Breast epithelium (tissue), 4 donors: ENCODE data around the gene NTSR1. TPM values are rescaled to one million over a fixed set of nuclear protein-coding genes. Genes with fewer than 3 reads are reported as not detected.

Experiments used
- DNase-seq, 2 donors: peaks; one replicate each; pipeline ENCODE4 v3.0.0-alpha.2; 2019; ENCODE audit warnings: low spot score in 2 of 2
- H3K27ac ChIP-seq, 2 donors: fragments of 200-600 bp; sonication (generic) in 1 of 2; one replicate each; pipeline ENCODE4 v1.5.1; 2016 to 2019; ENCODE audit warnings: mild to moderate bottlenecking in 1 of 2
- H3K27me3 ChIP-seq, 2 donors: fragments of 200-600 bp; sonication (generic) in 1 of 2; one replicate each; pipeline versions ENCODE4 v1.5.1 to v1.6.0; 2017 to 2019; ENCODE audit warnings: control low read depth in 1 of 2, mild to moderate bottlenecking in 1 of 2
- H3K36me3 ChIP-seq: fragments of 200-600 bp; one replicate; pipeline ENCODE4 v1.5.1; 2019
- H3K4me1 ChIP-seq, 2 donors: fragments of 200-600 bp; sonication (generic); one replicate each; pipeline ENCODE4 v1.5.1; 2016 to 2019; ENCODE audit warnings: control low read depth in 1 of 2
- H3K4me3 ChIP-seq, 3 donors: fragments of 200-600 bp; sonication (generic); 1 replicate in 2 of 3; 2 replicates in 1 of 3; pipeline ENCODE4 v1.5.1; 2016 to 2019; ENCODE audit warnings: mild to moderate bottlenecking in 3 of 3, moderate library complexity in 2 of 3
- H3K9me3 ChIP-seq, 2 donors: fragments of 200-600 bp; sonication (generic) in 1 of 2; one replicate each; pipeline ENCODE4 v1.5.1; 2016 to 2019; ENCODE audit warnings: control low read depth in 1 of 2
- POLR2A ChIP-seq: fragments of 450-650 bp; IDR thresholded peaks from one replicate; pipeline ENCODE4 v1.6.1; 2016; ENCODE audit warnings: antibody characterized with exemption, mild to moderate bottlenecking, moderate library complexity
- POLR2AphosphoS5 ChIP-seq, 3 donors: sonication (generic); formaldehyde crosslinking; IDR thresholded peaks; one replicate each; pipeline ENCODE4 v1.6.1; 2017; ENCODE audit warnings: antibody characterized with exemption in 3 of 3
- intact Hi-C: fragments of 100-400 bp; cut with DNase I; formaldehyde crosslinking; loops from one replicate; pipeline ENCODE4 v1.15.1; 2023; ENCODE audit warnings: low total_unique reads
- total RNA-seq, 3 donors: library from RNA; depleted of rRNA; stranded (reverse); fragments of >200 nt; gene quantifications; one replicate each; pipeline ENCODE4 v1.1.0, GENCODE V29; 2016
- TF ChIP-seq, protein P1 (sequence below), 3 donors: fragments of 450-650 bp; IDR thresholded peaks; one replicate each; pipeline ENCODE4 v1.5.1; 2016 to 2017; ENCODE audit warnings: antibody characterized with exemption in 3 of 3, mild to moderate bottlenecking in 3 of 3, moderate library complexity in 3 of 3

NTSR1 gene
- total RNA-seq, 3 donors from 2014 or later, result under 0.01 TPM; not detected in 2

DNA sequence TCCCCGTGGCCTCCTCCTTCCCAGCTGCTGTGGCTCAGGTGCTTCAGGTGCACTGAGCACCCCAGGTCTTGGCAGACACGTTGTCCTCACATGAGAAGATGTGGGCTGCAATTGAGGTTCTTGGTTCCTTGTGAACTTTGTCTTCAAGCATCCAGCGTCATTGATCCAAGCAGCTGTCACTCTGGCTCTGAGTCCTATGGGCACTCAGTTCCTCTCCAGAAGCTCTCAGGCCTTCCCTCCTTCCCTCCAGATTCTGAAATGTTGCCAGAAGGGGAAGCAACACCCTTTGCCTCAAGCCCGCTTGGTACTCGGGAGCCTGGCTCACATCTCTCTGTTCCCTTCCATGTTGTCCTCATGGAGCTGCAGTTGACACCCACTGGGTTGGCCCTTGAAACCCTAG lies 79.2 kb downstream of the NTSR1 start:
- no peaks in the 10 kb centered on the region for H3K4me1 ChIP-seq
- intact Hi-C loops, result loop anchor here (10.0 kb wide), 3 partner anchors 93 to 293 kb away; no protein-coding TSS in a partner anchor
- H3K9me3 ChIP-seq, result no peaks in the 10 kb centered on the region
- no peak for DNase-seq
- H3K27me3 ChIP-seq, result no peaks in the 10 kb centered on the region
- TF ChIP-seq POLR2A, result no peak
- TF ChIP-seq POLR2AphosphoS5 (IDR thresholded peaks at IDR 0.05), result no peak
- TF ChIP-seq, protein P1, sequence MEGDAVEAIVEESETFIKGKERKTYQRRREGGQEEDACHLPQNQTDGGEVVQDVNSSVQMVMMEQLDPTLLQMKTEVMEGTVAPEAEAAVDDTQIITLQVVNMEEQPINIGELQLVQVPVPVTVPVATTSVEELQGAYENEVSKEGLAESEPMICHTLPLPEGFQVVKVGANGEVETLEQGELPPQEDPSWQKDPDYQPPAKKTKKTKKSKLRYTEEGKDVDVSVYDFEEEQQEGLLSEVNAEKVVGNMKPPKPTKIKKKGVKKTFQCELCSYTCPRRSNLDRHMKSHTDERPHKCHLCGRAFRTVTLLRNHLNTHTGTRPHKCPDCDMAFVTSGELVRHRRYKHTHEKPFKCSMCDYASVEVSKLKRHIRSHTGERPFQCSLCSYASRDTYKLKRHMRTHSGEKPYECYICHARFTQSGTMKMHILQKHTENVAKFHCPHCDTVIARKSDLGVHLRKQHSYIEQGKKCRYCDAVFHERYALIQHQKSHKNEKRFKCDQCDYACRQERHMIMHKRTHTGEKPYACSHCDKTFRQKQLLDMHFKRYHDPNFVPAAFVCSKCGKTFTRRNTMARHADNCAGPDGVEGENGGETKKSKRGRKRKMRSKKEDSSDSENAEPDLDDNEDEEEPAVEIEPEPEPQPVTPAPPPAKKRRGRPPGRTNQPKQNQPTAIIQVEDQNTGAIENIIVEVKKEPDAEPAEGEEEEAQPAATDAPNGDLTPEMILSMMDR (IDR thresholded peaks at IDR 0.05), result no peak
- no peak overlapping the region for H3K4me3 ChIP-seq
- H3K36me3 ChIP-seq, result no peaks in the 10 kb centered on the region
- no peak overlapping the region for H3K27ac ChIP-seq

DNA sequence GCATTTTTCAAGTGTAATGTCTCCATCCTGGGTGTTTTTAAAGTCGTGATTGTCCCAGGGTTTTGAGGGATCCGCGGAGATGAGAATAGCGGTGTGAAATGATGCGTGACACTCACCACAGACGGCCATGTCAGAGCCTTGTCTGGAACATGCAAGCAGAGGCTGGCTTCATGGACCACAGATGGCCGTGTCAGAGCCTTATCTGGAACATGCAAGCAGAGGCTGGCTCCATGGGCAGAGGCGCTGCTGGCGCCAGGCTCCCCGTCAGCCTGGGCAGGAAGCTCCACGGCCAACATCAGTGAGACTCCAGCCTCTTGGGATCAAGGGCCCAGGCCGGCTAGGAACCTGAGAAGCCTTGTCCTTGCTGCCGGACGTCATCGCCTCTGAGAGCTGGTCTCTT lies 80.0 kb downstream of the NTSR1 start:
- no peaks in the 10 kb centered on the region for H3K36me3 ChIP-seq
- no peaks in the 10 kb centered on the region for H3K4me1 ChIP-seq
- no peak overlapping the region for H3K27ac ChIP-seq
- H3K27me3 ChIP-seq, result no peaks in the 10 kb centered on the region
- DNase-seq, result no peak
- no peak for TF ChIP-seq POLR2AphosphoS5 (IDR thresholded peaks at IDR 0.05)
- TF ChIP-seq, protein P1 (IDR thresholded peaks at IDR 0.05), result no peak
- no peak for TF ChIP-seq POLR2A
- H3K4me3 ChIP-seq, result no peak overlapping the region
- no peaks in the 10 kb centered on the region for H3K9me3 ChIP-seq
- intact Hi-C loops, result loop anchor here (10.0 kb wide), 3 partner anchors 94 to 294 kb away; no protein-coding TSS in a partner anchor

DNA sequence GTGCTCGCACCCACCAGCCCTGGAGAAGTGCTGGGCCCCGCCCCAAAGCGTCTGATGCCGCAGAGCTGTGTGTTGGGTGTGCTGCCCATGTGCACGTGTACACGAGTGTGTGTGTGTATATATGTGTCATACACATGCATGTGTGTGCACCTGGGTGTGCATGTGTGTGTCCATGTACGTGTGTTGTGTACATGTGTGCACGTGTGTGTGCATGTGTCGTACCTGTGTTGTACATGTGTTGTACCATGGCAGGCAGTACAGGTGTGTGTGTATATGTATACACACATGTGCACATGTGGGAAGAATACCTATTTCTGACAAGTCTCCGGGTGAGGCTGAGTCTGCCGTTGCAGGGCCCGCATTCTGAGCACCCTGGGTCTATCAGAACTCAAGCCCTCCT lies 81.4 kb downstream of the NTSR1 start:
- DNase-seq, result no peak
- H3K4me3 ChIP-seq, result no peak overlapping the region
- intact Hi-C loops, result no loop called here
- no peaks in the 10 kb centered on the region for H3K36me3 ChIP-seq
- no peaks in the 10 kb centered on the region for H3K9me3 ChIP-seq
- H3K27me3 ChIP-seq, result no peaks in the 10 kb centered on the region
- TF ChIP-seq POLR2AphosphoS5 (IDR thresholded peaks at IDR 0.05) (no peak), POLR2A (no peak)
- TF ChIP-seq, protein P1 (IDR thresholded peaks at IDR 0.05), result no peak
- H3K4me1 ChIP-seq, result no peaks in the 10 kb centered on the region
- no peak overlapping the region for H3K27ac ChIP-seq

DNA sequence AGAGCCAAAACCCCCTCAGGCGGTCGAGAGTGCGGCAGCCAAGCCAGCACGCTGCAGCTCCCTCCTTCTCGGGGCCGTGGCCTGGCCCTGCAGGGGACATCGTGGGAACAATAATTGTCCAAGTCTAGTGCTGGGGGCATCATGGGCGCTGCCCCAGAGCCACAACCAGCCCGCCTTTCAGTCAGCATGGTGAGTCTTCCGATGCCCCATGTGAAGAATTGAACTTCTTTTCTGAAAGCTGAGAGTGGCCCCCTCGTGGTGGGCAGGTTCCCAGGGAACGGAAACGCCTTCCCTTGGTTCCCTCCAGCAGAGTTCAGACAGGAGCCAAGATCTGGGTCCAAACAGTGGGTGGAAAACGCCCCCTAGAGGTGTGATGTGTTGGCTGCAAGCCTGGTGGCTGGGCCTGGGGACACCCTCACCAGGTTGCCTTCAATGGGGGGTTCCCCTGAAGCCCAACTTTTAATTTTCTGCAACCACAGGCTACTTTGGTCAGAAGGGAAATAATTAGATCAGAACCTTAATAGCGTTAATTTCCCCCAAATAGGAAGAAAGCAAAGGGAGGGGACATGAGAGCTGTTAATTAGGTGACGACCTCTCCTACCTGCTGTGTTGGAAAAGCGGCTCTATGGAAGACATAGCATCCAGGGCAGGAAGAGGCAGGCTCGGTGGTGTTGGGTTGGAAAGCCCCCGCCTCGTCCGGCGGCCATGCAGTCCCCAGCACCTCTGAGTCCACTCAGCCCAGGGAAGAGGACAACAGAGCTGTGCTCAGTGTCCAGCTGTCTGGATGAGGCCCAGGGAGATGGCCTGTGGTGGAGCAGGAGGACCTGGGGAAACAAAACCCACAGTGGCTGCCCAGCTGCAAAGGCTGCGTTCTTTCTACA lies 82.9 kb downstream of the NTSR1 start:
- peak; percentile 67 to 78 for DNase-seq
- H3K9me3 ChIP-seq, result no peaks in the 10 kb centered on the region
- no peaks in the 10 kb centered on the region for H3K36me3 ChIP-seq
- no peaks in the 10 kb centered on the region for H3K4me1 ChIP-seq
- H3K4me3 ChIP-seq, result no peak overlapping the region
- intact Hi-C loops, result no loop called here
- no peak overlapping the region for H3K27ac ChIP-seq
- TF ChIP-seq POLR2A (no peak), POLR2AphosphoS5 (IDR thresholded peaks at IDR 0.05) (peak in 1 of 3 donors; percentile 50)
- TF ChIP-seq, protein P1 (IDR thresholded peaks at IDR 0.05), result peak; percentile 75 to 88 (median 84)
- no peaks in the 10 kb centered on the region for H3K27me3 ChIP-seq

DNA sequence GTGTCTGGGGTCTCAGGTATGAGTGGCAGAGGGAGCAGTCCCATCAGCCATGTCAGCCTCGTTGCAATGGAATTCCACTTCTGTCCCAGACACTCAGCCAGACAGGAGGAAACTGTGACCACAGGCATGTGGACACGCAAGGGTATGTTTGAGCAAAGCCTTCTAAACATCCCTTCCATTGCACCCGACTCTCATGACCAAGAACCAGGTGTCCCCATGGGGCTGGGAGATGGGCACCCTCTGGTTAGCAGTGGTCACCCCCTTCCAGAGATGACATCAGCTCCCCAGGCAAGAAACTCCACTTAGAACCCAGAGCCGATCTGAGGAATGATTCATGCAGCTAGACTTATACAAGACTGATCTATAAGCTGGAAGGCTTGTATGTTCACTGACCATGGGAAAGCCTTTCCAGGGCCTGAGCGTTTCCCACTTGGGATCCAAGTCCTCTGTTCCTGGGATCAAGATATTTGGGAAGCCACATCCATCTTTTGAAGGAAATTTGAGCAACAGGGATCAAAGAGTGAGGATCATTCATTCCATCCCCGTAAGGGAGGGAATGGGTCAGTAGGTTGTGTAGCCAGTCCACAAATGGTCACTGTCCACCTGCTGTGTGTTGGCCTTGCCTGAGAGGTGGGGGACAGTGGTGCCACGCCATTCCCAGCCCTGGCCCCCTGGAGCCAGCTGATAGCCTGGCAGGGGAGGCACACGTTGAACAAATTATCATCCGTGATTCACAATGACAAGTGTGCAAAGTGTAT lies 83.7 kb downstream of the NTSR1 start:
- no peak overlapping the region for H3K4me3 ChIP-seq
- H3K9me3 ChIP-seq, result no peaks in the 10 kb centered on the region
- intact Hi-C loops, result no loop called here
- H3K27me3 ChIP-seq, result no peaks in the 10 kb centered on the region
- DNase-seq, result no peak
- no peak for TF ChIP-seq POLR2A
- TF ChIP-seq POLR2AphosphoS5 (IDR thresholded peaks at IDR 0.05), result no peak
- TF ChIP-seq, protein P1 (IDR thresholded peaks at IDR 0.05), result no peak
- no peaks in the 10 kb centered on the region for H3K4me1 ChIP-seq
- no peak overlapping the region for H3K27ac ChIP-seq
- H3K36me3 ChIP-seq, result no peaks in the 10 kb centered on the region
